ENCODE measurements around the gene ITGB1BP1.

Gene ITGB1BP1

DNA sequence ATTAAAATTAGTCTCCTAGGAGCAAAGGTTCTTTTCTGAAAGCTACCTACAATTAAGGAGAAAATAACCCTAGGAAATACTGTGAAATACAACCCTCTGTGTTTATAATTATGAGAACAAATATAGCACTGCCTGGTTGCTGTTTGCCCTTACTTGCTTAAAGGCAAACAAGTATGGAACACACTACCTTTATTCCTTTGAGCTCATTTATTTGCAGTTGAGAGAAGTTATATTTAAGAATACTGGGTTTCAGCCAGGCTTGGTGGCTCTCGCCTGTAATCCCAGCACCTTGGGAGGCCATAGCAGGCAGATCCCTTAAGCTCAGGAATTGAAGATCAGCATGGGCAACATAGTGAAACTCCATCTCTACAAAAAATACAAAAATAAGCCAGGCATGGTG, 27.9 kb upstream of the ITGB1BP1 start:
- no peaks in the 10 kb centered on the region for H3K27me3 ChIP-seq (ENCODE audit: control insufficient read depth, insufficient read depth, low read length)
- peaks cover 25% of the 10 kb centered on the region for H3K36me3 ChIP-seq (ENCODE audit: insufficient read depth, low read length)

GRCh38 chr2:9445089-9445488, 21.8 kb upstream of the ITGB1BP1 start:
- H3K9me3 ChIP-seq (replicated peaks; ENCODE audit: low read length): no peaks in the 10 kb centered on the region
- H3K4me3 ChIP-seq (ENCODE audit: low read length): no peak overlapping the region
- H3K4me2 ChIP-seq (ENCODE audit: low read length): no peak overlapping the region
- peaks cover 36% of the 10 kb centered on the region for H3K36me3 ChIP-seq (ENCODE audit: insufficient read depth, low read length)
- peaks cover 12% of the 10 kb centered on the region for H3K4me1 ChIP-seq (ENCODE audit: control insufficient read depth, insufficient read depth, low read length)
- H3K9ac ChIP-seq (ENCODE audit: low read depth, low read length): no peak overlapping the region
- no peaks in the 10 kb centered on the region for H3K27me3 ChIP-seq (ENCODE audit: control insufficient read depth, insufficient read depth, low read length)

More for the DNA sequence above, 27.9 kb upstream of the ITGB1BP1 start:
- Histone ChIP-seq H3K9me3 (replicated peaks; ENCODE audit: low read length) (no peaks in the 10 kb centered on the region), H3K4me2 (ENCODE audit: low read length) (no peak overlapping the region), H3K4me1 (ENCODE audit: control insufficient read depth, insufficient read depth, low read length) (no peaks in the 10 kb centered on the region), H3K4me3 (ENCODE audit: low read length) (no peak overlapping the region), H3K9ac (ENCODE audit: low read depth, low read length) (no peak overlapping the region)

GRCh38 chr2:9443526-9443925, 20.2 kb upstream of the ITGB1BP1 start:
- H3K27me3 ChIP-seq (ENCODE audit: control insufficient read depth, insufficient read depth, low read length): no peaks in the 10 kb centered on the region
- H3K9ac ChIP-seq (ENCODE audit: low read depth, low read length): no peak overlapping the region
- no peak overlapping the region for H3K4me3 ChIP-seq (ENCODE audit: low read length)
- no peak overlapping the region for H3K4me2 ChIP-seq (ENCODE audit: low read length)
- H3K4me1 ChIP-seq (ENCODE audit: control insufficient read depth, insufficient read depth, low read length): peaks cover 19% of the 10 kb centered on the region
- no peaks in the 10 kb centered on the region for H3K9me3 ChIP-seq (replicated peaks; ENCODE audit: low read length)
- H3K36me3 ChIP-seq (ENCODE audit: insufficient read depth, low read length): peaks cover 36% of the 10 kb centered on the region

- H3K27me3 ChIP-seq (ENCODE audit: control insufficient read depth, insufficient read depth, low read length): no peaks in the 10 kb centered on the region
- H3K4me3 ChIP-seq (ENCODE audit: low read length): no peak overlapping the region
- no peaks in the 10 kb centered on the region for H3K9me3 ChIP-seq (replicated peaks; ENCODE audit: low read length)
- H3K36me3 ChIP-seq (ENCODE audit: insufficient read depth, low read length): peaks cover 42% of the 10 kb centered on the region
- no peak overlapping the region for H3K9ac ChIP-seq (ENCODE audit: low read depth, low read length)
- no peak overlapping the region for H3K4me2 ChIP-seq (ENCODE audit: low read length)
- H3K4me1 ChIP-seq (ENCODE audit: control insufficient read depth, insufficient read depth, low read length): peaks cover 19% of the 10 kb centered on the region
These were observed 18.2 kb upstream of the ITGB1BP1 start for GRCh38 chr2:9441556-9441955.

DNA sequence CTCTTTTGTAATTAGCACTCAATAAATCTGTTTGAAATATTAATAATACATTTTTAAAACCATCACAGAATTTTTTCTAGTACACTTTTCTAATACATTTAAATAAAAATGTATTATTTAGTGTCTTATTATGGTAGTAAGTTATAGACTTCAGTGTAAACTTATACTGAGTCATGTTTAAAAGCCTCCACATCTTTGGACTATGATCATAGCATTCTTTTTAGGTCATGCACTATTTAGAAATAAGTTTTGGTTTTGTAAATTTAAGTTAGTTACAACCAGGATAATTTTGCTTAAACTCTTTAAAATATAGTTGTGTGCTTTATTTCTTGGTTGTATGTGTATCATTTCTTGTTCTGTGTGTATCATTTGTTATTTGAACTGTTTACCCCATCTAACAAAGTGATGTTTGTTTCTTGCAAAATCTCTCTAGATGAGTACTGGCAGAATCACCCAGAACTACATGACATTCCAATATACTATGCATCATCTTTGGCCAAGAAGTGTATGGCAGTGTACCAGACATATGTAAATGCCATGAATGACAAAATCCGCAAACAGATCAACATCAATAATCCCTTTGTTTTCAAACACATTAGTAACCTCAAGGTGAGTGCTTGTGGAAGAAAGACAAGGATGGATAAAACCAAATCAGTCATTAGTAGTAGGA, 16.9 kb upstream of the ITGB1BP1 start:
- Histone ChIP-seq H3K4me3 (ENCODE audit: low read length) (no peak overlapping the region), H3K4me2 (ENCODE audit: low read length) (peak overlapping the region; percentile 69), H3K9ac (ENCODE audit: low read depth, low read length) (peak overlapping the region; percentile 65), H3K36me3 (ENCODE audit: insufficient read depth, low read length) (peaks cover 47% of the 10 kb centered on the region), H3K9me3 (replicated peaks; ENCODE audit: low read length) (no peaks in the 10 kb centered on the region), H3K4me1 (ENCODE audit: control insufficient read depth, insufficient read depth, low read length) (peaks cover 19% of the 10 kb centered on the region), H3K27me3 (ENCODE audit: control insufficient read depth, insufficient read depth, low read length) (no peaks in the 10 kb centered on the region)

DNA sequence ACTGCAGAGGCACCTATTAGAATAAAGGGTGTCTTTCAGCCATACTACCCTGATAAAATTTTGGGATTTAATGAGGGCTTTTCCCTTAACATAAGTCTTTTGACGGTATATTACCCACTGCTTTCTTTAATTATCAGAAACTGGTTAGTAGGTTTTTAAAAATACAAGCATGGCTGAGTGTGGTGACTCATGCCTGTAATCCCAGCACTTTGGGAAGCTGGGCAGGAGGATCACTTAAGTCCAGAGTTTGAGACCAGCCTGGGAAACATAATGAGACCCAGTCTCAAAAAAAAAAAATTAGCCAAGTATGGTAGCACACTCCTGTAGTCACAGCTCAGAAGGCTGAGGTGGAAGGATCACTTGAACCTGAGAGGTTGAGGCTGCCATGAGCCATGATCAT, 16.2 kb upstream of the ITGB1BP1 start:
- no peaks in the 10 kb centered on the region for H3K27me3 ChIP-seq (ENCODE audit: control insufficient read depth, insufficient read depth, low read length)
- peak overlapping the region; percentile 69 for H3K4me2 ChIP-seq (ENCODE audit: low read length)
- H3K36me3 ChIP-seq (ENCODE audit: insufficient read depth, low read length): peaks cover 45% of the 10 kb centered on the region
- peak overlapping the region; percentile 22 for H3K4me3 ChIP-seq (ENCODE audit: low read length)
- no peaks in the 10 kb centered on the region for H3K9me3 ChIP-seq (replicated peaks; ENCODE audit: low read length)
- H3K4me1 ChIP-seq (ENCODE audit: control insufficient read depth, insufficient read depth, low read length): peaks cover 19% of the 10 kb centered on the region
- peak overlapping the region; percentile 65 for H3K9ac ChIP-seq (ENCODE audit: low read depth, low read length)

GRCh38 chr2:9434489-9434888, 11.2 kb upstream of the ITGB1BP1 start:
- no peaks in the 10 kb centered on the region for H3K27me3 ChIP-seq (ENCODE audit: control insufficient read depth, insufficient read depth, low read length)
- no peak overlapping the region for H3K9ac ChIP-seq (ENCODE audit: low read depth, low read length)
- H3K4me2 ChIP-seq (ENCODE audit: low read length): no peak overlapping the region
- H3K9me3 ChIP-seq (replicated peaks; ENCODE audit: low read length): no peaks in the 10 kb centered on the region
- H3K4me1 ChIP-seq (ENCODE audit: control insufficient read depth, insufficient read depth, low read length): peaks cover 14% of the 10 kb centered on the region
- peaks cover 61% of the 10 kb centered on the region for H3K36me3 ChIP-seq (ENCODE audit: insufficient read depth, low read length)
- H3K4me3 ChIP-seq (ENCODE audit: low read length): no peak overlapping the region

GRCh38 chr2:9430316-9431293, 7.3 kb upstream of the ITGB1BP1 start:
- H3K4me2 ChIP-seq (ENCODE audit: low read length): no peak overlapping the region
- no peaks in the 10 kb centered on the region for H3K9me3 ChIP-seq (replicated peaks; ENCODE audit: low read length)
- peaks cover 23% of the 10 kb centered on the region for H3K4me1 ChIP-seq (ENCODE audit: control insufficient read depth, insufficient read depth, low read length)
- no peak overlapping the region for H3K4me3 ChIP-seq (ENCODE audit: low read length)
- peaks cover 48% of the 10 kb centered on the region for H3K36me3 ChIP-seq (ENCODE audit: insufficient read depth, low read length)
- H3K27me3 ChIP-seq (ENCODE audit: control insufficient read depth, insufficient read depth, low read length): no peaks in the 10 kb centered on the region
- no peak overlapping the region for H3K9ac ChIP-seq (ENCODE audit: low read depth, low read length)

GRCh38 chr2:9428965-9429577, 5.7 kb upstream of the ITGB1BP1 start:
- Histone ChIP-seq H3K4me1 (ENCODE audit: control insufficient read depth, insufficient read depth, low read length) (peaks cover 34% of the 10 kb centered on the region), H3K36me3 (ENCODE audit: insufficient read depth, low read length) (peaks cover 40% of the 10 kb centered on the region), H3K9ac (ENCODE audit: low read depth, low read length) (no peak overlapping the region), H3K9me3 (replicated peaks; ENCODE audit: low read length) (no peaks in the 10 kb centered on the region), H3K27me3 (ENCODE audit: control insufficient read depth, insufficient read depth, low read length) (no peaks in the 10 kb centered on the region), H3K4me3 (ENCODE audit: low read length) (no peak overlapping the region), H3K4me2 (ENCODE audit: low read length) (peak overlapping the region; percentile 38)

GRCh38 chr2:9424447-9425164, 1.3 kb upstream of the ITGB1BP1 start:
- H3K27me3 ChIP-seq (ENCODE audit: control insufficient read depth, insufficient read depth, low read length): no peaks in the 10 kb centered on the region
- peaks cover 30% of the 10 kb centered on the region for H3K4me1 ChIP-seq (ENCODE audit: control insufficient read depth, insufficient read depth, low read length)
- no peaks in the 10 kb centered on the region for H3K9me3 ChIP-seq (replicated peaks; ENCODE audit: low read length)
- peaks cover 9% of the 10 kb centered on the region for H3K36me3 ChIP-seq (ENCODE audit: insufficient read depth, low read length)
- H3K9ac ChIP-seq (ENCODE audit: low read depth, low read length): peak overlapping the region; percentile 97
- H3K4me3 ChIP-seq (ENCODE audit: low read length): peak overlapping the region; percentile 96
- peak overlapping the region; percentile 95 for H3K4me2 ChIP-seq (ENCODE audit: low read length)

- peak overlapping the region; percentile 95 for H3K4me2 ChIP-seq (ENCODE audit: low read length)
- H3K4me3 ChIP-seq (ENCODE audit: low read length): peak overlapping the region; percentile 96
- peaks cover 7% of the 10 kb centered on the region for H3K36me3 ChIP-seq (ENCODE audit: insufficient read depth, low read length)
- H3K4me1 ChIP-seq (ENCODE audit: control insufficient read depth, insufficient read depth, low read length): peaks cover 25% of the 10 kb centered on the region
- H3K27me3 ChIP-seq (ENCODE audit: control insufficient read depth, insufficient read depth, low read length): no peaks in the 10 kb centered on the region
- H3K9me3 ChIP-seq (replicated peaks; ENCODE audit: low read length): no peaks in the 10 kb centered on the region
- H3K9ac ChIP-seq (ENCODE audit: low read depth, low read length): peak overlapping the region; percentile 97
These were observed 569 bp upstream of the ITGB1BP1 start for GRCh38 chr2:9423922-9424272.
